Kidney capillary endothelial cell (primary cell): ENCODE results near the gene XAF1.
A peak's percentile ranks its signal among the peaks of the same experiment; 100 is the strongest.
"Not testable (repeated sequence)": the region's sequence is repeated elsewhere in the genome, so short reads cannot be mapped to it uniquely, and the experiment has no call there.

Experiments
- DNase-seq: peaks from one replicate; pipeline ENCODE4 v3.0.0-alpha.2; 2018; ENCODE audit warnings: low spot score

The XAF1 gene

GRCh38 chr17:6800422-6801027, 44.7 kb downstream of the XAF1 start:
- no peak for DNase-seq

GRCh38 chr17:6811510-6811909, 55.7 kb downstream of the XAF1 start:
- no peak for DNase-seq

- DNase-seq, result no peak
These were observed 56.4 kb downstream of the XAF1 start for GRCh38 chr17:6812295-6812694.

- no peak for DNase-seq
These were observed 59.9 kb downstream of the XAF1 start for GRCh38 chr17:6815775-6816174.

- not testable (repeated sequence) for DNase-seq
These were observed 60.5 kb downstream of the XAF1 start for GRCh38 chr17:6816368-6816767.

GRCh38 chr17:6818938-6819337, 63.1 kb downstream of the XAF1 start:
- DNase-seq, result no peak

- DNase-seq, result peak; percentile 96
These were observed 67.2 kb downstream of the XAF1 start for GRCh38 chr17:6823011-6823442.
